GM21381 (cell line): ENCODE results near the gene TREH.
"Not testable (repeated sequence)": the region's sequence is repeated elsewhere in the genome, so short reads cannot be mapped to it uniquely, and the experiment has no call there.

Experiments
- ATAC-seq: cut with Tn5 transposase; IDR thresholded peaks from one replicate; pipeline ENCODE4 v1.9.1; 2021; ENCODE audit warnings: mild to moderate bottlenecking, moderate library complexity; ENCODE audit not compliant: unreplicated experiment

Gene TREH

DNA sequence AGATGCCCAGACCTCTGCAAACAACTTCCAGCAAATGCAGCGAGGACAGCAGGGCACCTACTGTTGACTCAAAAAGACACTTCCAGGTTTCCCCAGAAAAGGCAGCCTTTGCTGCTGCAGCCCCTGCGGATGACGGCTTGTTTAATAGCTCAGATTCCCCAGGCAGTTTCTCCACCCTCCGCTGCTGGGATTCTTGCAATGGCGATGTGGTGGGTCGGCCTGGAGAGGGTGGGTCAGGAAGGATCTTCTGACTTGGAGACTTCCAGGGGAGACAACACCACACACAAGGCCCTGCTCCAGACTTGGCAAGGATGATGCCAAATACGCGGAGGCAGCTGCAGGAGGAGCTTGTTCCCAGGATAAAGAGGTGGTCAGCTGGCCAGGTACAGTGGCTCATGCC lies 17.9 kb upstream of the TREH start:
- no peak for ATAC-seq

DNA sequence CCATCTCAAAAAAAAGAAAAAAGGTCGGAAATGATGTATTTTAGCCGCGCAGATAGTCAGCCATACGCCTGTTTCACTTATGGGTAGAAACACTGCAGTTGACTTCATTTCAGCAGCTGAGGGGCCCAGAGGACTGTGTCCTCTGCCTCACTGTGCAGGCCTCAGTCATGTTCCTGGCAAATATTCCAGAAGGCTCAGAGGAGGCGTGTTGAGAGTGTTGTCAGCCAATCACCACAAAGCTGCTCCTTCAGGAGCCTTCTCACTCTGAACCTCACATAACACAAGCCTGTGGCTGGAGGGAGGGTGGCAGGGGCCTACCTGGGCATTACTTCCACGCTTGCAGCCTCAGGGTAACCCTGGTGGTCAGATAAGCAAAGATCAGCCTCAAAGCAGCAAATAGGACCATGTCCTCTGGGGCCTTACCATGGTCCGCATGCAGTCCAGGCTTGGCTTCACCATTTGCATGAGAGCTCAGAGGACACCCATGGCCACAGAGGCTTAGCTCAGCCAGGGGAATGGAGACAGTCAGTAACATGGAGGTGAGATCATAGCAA lies 17.3 kb upstream of the TREH start:
- ATAC-seq, result no peak

DNA sequence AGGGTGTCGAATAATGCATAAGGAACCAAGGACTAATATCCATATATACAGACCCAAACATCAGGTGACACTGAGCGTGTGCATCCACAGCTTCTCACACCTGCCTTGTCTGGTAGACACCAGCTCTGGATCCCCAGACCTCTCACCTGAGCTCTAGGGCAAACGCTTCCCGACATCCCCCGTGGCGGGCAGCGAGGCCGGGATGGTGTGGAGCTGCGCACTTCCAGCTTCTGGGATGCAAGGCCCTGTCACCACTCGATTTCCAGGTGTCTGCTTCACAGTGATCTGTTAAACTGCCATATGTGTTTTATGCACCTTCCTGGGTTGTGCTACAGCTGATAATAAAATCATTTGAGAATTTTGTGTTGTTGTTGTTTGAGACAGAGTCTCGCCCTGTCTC lies 15.3 kb upstream of the TREH start:
- no peak for ATAC-seq

DNA sequence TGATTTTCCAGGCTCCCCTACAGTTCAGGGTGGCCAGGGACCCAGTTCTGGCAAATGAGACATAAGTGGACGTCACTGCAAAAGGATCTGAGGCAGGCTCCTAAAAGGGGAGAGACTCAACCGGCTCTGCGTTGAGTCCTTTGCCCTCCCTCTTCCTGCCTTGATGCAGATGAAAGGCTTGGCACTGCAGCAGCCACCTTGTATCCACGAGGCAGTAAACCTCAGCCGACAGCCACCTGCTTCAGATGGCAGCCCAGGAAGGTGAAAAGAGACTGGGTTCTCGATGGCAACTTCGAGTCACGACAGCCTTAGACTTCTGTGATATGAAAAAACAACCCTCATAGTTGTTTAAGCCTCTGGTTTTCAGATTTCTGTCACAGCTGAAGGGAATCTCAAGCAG lies 14.7 kb upstream of the TREH start:
- ATAC-seq, result no peak

DNA sequence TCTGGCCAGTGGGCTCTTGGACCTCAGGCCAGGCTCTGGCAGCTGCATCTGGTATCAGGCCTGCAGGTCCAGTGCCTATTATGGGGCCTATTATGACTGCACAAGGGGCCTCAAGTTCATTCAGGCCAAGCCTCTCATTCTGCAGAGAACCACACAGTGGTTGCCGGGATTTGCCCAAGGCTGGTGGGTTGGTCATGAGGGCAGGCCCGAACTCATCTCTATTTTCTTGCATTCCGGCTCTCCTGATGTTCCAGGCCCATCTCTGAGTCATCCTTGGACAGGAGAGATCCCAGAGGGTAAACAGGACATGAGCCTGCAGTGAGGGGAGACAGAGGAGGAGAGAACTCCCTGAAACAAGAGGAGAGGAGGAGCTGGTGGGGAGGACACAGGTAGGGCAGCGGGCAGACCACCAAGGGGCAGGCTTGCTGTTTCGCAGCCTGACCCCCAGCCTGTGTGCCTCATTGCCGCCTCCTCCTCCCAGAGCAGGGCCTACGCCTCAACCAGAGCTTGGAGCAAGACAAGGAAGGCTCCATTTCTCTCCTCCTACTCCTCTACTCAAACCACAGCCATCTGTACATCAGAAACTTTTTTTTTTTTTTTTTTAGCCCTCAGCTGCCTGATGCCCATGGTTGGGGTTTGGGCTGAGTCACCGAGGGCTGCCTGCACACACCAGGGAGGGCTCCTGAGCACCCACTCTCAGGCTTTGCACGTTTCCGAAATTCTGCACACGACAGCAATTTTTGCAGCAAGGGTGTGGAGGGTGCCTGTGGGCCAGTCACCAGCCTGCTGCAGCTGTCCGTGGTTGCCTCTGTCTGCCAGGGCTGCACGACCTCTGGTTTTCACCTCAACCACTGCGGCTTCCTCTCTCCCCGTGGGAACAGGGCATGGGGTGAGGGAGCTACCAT lies 12.7 kb upstream of the TREH start:
- ATAC-seq, result no peak

DNA sequence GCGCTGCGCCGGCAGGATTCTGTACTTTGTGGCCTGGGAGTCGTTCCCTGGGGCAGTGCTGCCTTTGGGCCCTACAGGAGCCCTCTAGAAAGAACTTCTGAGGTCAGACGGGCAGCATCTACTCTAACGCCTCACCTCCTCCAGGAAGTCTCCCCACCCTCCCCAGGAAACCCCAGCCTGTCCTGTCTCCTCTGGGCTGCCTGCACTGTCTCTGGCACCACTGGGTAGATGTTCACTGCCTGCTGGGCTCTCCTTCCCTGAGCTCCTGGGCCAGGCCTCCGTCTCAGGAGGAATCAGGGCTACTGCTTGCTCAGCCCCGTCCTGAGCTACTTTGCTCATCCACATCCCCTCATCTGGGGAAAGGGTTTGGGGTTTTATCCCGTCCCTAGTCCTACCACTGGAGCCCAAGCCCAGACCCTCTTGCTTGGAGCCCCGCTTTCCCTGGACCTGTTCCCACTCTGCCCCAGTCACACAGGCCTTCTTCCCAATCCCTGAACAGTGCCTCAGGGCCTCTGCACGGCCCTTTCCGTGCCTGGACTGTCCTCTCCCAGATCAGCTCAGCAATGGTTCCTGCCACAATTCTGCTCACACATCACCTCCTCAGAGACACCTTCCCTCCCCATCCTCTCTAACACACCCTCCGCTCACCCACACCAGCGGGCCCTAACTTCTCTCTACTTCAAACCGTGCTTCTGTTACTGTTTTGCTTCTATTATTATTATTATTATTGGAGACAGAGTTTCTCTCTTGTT lies 11.3 kb upstream of the TREH start:
- ATAC-seq, result no peak

DNA sequence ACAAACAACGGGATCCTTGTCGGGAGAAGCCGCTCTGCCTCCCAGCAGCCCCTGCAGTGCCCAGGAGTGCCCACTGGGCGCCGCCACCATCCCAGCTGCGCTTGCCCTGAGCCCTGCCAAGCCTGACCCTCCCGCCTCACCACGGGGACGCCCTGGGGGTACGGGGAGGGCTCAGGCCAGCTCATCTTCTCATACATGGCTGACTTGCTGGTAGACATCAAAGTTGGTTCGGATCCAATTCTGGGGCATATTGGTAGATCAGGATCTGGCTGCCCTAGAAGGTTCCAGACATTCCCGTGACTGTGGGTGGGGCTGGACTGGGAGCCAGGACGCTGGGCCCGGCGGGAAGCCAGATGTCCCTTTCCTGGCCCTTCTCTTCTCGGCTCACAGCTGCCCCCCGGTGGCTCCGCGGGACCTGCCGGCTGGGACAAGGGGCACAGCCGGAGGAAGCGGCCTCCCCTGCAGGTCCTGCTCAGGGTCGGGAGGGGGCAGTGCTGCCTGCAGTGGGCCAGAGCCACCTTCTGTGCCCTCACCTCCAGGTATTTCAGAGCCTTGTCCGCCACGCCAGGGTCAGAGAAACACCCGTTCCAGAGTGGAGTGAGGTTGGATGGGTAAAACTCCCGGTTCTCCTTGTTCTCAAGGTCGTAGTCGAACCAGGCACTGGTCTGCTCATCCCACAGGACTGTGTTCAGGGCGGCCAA lies 10.6 kb upstream of the TREH start:
- peak; percentile 72 for ATAC-seq

DNA sequence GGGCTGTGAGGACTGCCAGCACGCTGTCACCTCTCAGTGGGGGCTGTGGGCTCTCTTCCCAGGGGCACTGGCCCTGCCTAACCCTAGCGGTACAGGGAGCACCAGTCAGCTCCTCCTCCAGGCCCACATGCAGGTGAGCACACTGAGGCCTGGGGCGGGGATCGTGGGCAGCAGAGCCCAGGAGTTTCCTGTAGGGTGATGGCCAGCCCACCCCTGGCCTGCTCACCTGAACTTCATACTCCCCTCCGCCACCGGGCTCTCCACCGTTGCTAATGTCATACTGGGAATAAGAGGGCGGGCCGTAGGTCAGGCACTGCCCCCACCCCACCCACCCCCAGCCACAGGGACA lies 10.0 kb upstream of the TREH start:
- no peak for ATAC-seq

DNA sequence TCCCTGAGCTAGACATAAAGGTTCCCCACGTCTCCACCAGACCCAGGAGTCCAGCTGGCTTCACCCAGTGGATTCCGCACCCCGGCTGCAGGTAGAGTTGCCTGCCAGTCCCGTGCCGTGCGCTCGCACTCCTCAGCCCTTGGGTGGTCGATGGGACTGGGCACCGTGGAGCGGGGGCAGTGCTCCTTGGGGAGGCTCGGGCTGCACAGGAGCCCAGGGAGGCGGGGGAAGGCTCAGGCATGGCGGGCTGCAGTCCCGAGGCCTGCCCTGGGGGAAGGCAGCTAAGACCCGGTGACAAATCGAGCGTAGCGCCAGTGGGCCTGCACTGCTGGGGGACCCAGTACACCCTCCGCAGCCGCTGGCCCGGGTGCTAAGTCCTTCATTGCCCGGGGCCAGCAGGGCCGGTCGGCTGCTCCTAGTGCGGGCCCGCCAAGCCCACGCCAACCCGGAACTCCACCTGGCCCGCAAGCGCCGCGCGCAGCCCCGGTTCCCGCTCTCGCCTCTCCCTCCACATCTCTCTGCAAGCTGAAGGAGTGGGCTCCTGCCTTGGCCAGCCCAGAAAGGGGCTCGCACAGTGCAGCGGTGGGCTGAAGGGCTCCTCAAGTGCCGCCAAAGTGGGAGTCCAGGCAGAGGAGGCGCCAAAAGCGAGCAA lies 9.5 kb upstream of the TREH start:
- ATAC-seq, result no peak

DNA sequence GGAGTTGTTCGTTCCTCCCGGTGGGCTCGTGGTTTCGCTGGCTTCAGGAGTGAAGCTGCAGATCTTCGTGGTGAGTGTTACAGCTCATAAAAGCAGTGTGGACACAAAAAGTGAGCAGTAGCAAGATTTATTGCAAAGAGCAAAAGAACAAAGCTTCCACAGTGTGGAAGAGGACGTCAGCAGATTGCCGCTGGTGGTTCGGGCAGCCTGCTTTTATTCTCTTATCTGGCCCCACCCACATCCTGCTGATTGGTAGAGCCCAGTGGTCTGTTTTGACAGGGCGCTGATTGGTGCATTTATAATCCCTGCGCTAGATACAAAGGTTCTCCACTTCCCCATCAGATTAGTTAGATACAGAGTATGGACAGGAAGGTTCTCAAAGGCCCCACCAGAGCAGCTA lies 8.9 kb upstream of the TREH start:
- not testable (repeated sequence) for ATAC-seq

DNA sequence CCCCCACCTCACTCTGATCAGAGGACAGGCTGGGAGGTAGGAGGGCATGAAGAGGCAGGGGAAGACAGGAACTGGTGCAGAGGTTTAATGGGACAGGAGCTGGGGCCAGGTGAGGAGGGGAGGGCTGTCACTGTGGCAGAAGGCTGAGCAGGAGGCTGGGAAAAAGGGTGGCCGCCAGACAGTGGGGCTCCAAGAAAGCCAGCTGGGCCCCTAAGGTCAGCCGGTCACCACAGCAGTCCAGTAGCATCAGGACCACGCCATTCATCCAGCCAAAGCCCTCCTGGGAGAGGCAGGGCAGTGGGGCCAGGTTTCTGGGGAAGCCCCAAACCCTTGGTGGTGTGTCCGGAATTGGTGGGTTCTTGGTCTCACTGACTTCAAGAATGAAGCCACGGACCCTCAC lies 8.5 kb upstream of the TREH start:
- ATAC-seq, result no peak

DNA sequence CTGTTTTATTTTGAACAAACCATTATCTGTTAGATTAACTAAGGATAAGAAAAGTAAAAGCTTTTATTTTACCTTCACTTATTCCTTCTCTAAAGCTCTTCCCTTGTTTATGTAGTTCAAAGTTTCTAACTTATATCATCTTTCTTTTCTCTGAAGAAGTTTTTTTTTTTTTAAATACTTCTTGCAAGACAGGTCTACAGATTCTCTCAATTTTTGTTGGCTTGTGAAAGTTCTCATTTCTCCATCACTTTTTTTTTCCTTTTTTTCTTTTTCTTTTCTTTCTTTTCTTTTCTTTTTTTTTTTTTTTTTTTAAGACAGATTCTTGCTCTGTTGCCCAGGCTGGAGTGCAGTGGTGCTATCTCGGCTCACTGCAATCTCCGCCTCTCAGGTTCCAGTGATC lies 4.7 kb upstream of the TREH start:
- no peak for ATAC-seq

DNA sequence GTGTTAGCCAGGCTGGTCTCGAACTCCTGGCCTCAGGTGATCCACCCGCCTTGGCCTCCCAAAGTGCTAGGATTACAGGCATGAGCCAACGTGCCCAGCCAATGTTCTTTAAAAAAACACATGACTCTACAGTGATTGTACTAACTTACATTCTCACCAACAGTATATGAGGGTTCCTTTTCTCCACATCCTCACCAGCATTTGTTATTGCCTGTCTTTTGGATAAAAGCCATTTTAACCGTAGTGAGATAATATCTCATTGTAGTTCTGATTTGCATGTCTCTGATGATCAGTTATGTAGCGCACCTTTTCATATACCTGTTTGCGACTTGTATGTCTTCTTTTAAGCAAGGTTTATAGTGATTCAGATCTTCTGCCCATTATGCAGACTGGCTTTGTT lies 3.5 kb upstream of the TREH start:
- ATAC-seq, result not testable (repeated sequence)

DNA sequence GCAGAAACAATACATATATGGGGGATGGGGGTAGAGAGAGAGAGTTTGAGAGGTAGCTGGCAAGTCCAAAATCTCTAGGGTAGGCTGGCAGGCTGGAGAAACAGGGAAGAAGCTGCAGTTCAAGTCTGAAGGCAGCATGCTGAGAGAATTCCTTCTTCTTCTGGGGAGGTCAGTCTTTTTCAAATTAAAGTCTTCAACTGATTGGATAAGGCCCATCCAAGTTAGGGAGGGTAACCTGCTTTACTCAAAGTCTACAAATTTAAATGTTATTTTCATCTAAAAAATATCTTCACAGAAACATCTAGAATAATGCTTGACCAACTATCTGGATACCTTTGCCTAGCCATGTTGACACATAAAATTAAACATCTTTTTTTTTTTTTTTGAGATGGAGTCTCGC lies 2.9 kb upstream of the TREH start:
- ATAC-seq, result no peak

DNA sequence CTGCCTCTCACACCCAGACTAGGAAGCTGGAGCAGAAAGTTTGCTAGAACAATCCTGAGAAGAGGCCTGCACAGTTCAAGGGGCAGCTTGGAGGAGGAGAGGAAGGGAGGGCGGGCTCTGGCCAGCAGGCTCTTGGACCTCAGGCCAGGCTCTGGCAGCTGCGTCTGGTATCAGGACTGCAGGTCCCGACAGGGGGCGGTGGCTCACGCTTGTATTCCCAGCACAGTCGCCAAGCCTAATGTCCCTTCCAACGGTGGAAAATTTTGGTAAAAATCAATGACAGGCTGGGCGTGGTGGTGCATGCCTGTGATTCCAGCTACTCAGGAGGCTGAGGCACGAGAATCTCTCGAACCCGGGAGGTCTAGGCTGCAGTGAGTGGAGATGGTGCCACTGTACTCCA lies 542 bp downstream of the TREH start:
- not testable (repeated sequence) for ATAC-seq

DNA sequence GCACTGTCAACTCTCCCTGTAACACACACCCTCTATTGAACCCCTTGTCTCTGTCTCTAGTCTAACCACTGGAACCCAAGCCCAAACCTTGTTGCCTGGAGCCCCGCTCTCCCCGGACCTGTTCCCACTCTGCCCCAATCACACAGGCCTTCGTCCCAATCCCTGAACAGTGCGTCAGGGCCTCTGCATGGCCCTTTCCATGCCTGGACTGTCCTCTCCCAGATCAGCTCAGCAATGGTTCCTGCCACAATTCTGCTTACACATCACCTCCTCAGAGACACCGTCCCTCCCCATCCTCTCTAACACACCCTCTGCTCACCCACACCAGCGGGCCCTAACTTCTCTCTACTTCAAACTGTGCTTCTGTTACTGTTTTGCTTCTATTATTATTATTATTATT lies 1.5 kb downstream of the TREH start:
- no peak for ATAC-seq

DNA sequence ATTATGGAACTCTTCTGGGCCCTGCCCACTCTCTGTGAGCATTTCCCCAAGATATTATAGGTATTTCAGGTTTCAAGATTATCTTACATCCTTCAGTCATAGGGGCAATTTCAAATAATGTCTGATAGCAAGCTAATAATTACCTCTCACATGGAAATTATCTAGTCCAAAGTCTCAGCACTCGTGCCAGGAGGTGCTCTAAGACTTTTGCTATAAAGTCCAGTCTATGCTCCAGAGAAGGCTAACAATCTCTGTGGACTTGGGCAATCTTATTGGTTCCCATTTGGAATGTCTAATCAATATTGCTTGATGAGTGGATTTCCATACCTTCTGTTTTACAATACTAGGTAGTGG lies 5.4 kb downstream of the TREH start:
- ATAC-seq, result no peak

DNA sequence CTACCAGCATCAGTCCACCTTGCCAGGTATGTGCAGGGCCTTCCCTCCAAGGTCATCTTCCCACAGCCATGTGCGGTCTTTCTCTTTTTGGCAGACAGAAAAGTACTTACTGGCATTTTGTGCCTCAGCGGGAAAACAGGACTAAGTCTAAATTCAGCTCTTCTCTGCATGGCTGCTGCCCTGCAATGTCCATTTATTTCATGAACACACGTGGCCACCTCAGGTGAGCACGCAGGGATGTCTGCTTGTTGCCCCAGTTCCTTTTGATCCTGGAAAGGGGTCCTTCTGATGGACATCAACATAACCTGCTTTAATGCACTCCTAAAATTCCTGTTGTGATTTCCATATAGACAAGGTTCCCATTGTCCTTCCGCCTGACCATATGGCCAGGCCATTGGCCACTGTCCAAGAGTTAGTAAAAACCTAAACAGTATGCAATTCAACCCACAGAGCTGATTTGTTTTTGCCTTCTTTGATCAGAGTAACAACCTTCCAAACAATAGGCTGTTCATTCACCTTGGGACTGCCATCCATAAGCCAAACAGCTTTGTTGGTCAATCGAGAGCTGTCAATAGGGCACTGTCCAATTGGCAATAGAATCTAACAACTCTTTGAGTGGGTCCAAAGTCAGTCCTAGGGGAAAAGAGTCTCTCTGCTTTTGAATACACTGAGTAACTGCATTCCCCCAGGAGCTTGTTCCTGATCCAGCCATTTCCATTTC lies 5.9 kb downstream of the TREH start:
- ATAC-seq, result no peak

DNA sequence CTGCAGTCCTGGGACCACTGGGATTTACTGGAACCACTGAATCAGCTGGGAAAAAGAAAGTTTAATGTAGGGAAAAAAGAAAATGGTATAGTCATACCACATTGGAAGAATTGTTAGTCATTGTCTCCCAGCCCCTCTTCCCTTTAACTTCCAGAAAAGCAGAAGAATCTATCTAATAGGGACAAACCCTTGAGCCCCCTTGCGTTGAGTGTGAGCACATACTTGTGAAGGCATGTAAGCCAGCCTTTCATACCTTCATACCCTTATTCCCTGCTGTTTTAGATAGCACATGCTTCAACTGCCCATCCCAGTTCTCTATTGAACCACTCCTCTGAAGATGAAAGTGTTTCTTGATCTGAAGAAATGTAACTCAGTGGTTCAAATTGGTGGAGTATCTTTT lies 6.6 kb downstream of the TREH start:
- ATAC-seq, result no peak

DNA sequence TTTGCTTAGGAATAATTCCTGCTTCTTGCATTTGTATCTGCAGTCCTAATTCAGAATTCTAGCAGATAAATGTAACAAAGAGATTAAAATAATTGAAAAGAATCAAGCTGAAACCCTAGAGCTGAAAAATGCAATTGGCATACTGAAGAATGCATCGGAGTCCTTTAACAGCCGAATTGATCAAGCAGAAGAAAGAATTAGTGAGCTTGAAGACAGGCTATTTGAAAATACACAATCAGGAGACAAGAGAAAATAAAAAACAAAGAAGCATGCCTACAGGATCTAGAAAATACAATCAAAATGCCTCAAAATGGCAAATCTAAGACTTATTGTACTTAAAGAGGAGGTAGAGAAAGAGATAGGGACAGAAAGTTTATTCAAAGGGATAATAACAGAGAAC lies 8.2 kb downstream of the TREH start:
- no peak for ATAC-seq
